K562 (cell line): ENCODE measurements around the gene SLC30A7. TPM values are rescaled to one million over a fixed set of nuclear protein-coding genes. Genes with fewer than 3 reads are reported as not detected.

Source experiments
- ATAC-seq: fragments of 200-7000 bp; cut with Tn5 transposase; 3 replicates; pipeline ENCODE4 v1.9.1; 2020; ENCODE audit warnings: moderate library complexity
- BruUV-seq: library from RNA; stranded (reverse); fragments of 400-500 nt; replicated peaks from 2 replicates; lab custom pipeline; 2021; lab: Mats Ljungman, UMichigan
- CTCF ChIA-PET: fragments of 300-600 bp; formaldehyde crosslinking; extraction: SDS; loops from one replicate; lab custom pipeline; 2021; ENCODE audit warnings: low intra/inter-chr PET ratio; lab: Yijun Ruan, JAX
- POLR2A ChIA-PET: fragments of 300-600, 350-650 bp; sonication (Branson Sonifier 250); formaldehyde crosslinking; extraction: SDS; loops from one replicate; lab custom pipeline; 2021; ENCODE audit warnings: antibody characterized with exemption, inconsistent platforms; lab: Yijun Ruan, JAX
- DNase-seq, 4 experiments: peaks; one replicate each; pipeline versions ENCODE4 v3.0.0 to v3.0.0-alpha.2; 2011 to 2018; ENCODE audit warnings: low spot score in 3 of 4, mixed read lengths in 3 of 4; ENCODE audit errors: extremely low read depth in 1 of 4
- FAIRE-seq: peaks from 2 replicates; lab custom pipeline; 2011; peaks lifted over from hg19 to GRCh38; lab: Jason Lieb, UNC
- H2AFZ ChIP-seq: 2 replicates; pipeline ENCODE4 v1.6.0; 2011; ENCODE audit warnings: low read depth, low read length, control low read depth, inconsistent platforms
- H3K27ac ChIP-seq: fragments of 200-600 bp; 3 replicates; pipeline ENCODE4 v1.8.0; 2011; ENCODE audit warnings: low read depth, mild to moderate bottlenecking, control low read depth, inconsistent platforms, low read length, moderate library complexity, mixed read lengths; ENCODE audit errors: extremely low read depth
- H3K27me3 ChIP-seq, 2 experiments: fragments of 300-600 bp in 1 of 2; 2 replicates in 1 of 2; 3 replicates in 1 of 2; pipeline versions ENCODE4 v1.6.0 to v1.8.0; 2011; ENCODE audit warnings: inconsistent platforms in 2 of 2, low read length in 2 of 2, mild to moderate bottlenecking in 1 of 2, mixed read lengths in 1 of 2, moderate library complexity in 1 of 2; ENCODE audit not compliant: control insufficient read depth in 2 of 2, insufficient read depth in 2 of 2
- H3K36me3 ChIP-seq: fragments of 300-600 bp; 3 replicates; pipeline ENCODE4 v1.8.0; 2011; ENCODE audit warnings: mild to moderate bottlenecking, low read length, inconsistent platforms; ENCODE audit not compliant: control insufficient read depth, insufficient read depth
- H3K4me1 ChIP-seq, 2 experiments: fragments of 200-600 bp in 1 of 2; replicated peaks in 1 of 2; 2 replicates in 1 of 2; 3 replicates in 1 of 2; pipeline versions ENCODE4 v1.5.1 to v1.8.0; 2011; ENCODE audit warnings: inconsistent platforms in 2 of 2, low read length in 2 of 2, mild to moderate bottlenecking in 1 of 2, mixed read lengths in 1 of 2, moderate library complexity in 1 of 2; ENCODE audit not compliant: control insufficient read depth in 2 of 2, insufficient read depth in 2 of 2
- H3K4me2 ChIP-seq: 2 replicates; pipeline ENCODE4 v1.6.1; 2011; ENCODE audit warnings: low read length, control low read depth, inconsistent platforms, mixed read lengths; ENCODE audit not compliant: insufficient read depth
- H3K4me3 ChIP-seq: fragments of 200-600 bp; sonication (generic), shearing (Covaris generic); 2 replicates; pipeline ENCODE4 v1.5.1; 2016; ENCODE audit warnings: control low read depth, inconsistent platforms
- H3K79me2 ChIP-seq: fragments of 200-600 bp; 3 replicates; pipeline ENCODE4 v1.8.0; 2011; ENCODE audit warnings: low read length, inconsistent platforms; ENCODE audit not compliant: control insufficient read depth, insufficient read depth
- H3K9ac ChIP-seq, 2 experiments: 2 replicates each; pipeline versions ENCODE4 v1.6.0 to v1.6.1; 2011; ENCODE audit warnings: low read depth in 2 of 2, low read length in 2 of 2, control low read depth in 1 of 2, inconsistent platforms in 1 of 2, mild to moderate bottlenecking in 1 of 2, mixed read lengths in 1 of 2; ENCODE audit not compliant: insufficient read depth in 1 of 2
- H3K9me1 ChIP-seq: one replicate; pipeline ENCODE4 v1.6.0; 2011; ENCODE audit warnings: inconsistent platforms, mild to moderate bottlenecking, low read length, moderate library complexity; ENCODE audit not compliant: control insufficient read depth, insufficient read depth
- H3K9me3 ChIP-seq: replicated peaks from 2 replicates; pipeline ENCODE4 v1.5.1; 2011; ENCODE audit warnings: low read depth, low read length, inconsistent platforms; ENCODE audit not compliant: control insufficient read depth, insufficient read depth
- H4K20me1 ChIP-seq: replicated peaks from 2 replicates; pipeline ENCODE4 v1.6.1; 2011; ENCODE audit warnings: low read length, inconsistent platforms, mixed read lengths; ENCODE audit not compliant: control insufficient read depth, insufficient read depth
- KHSRP ChIP-seq: fragments of 450-650 bp; IDR thresholded peaks from 2 replicates; pipeline ENCODE4 v1.6.1; 2017
- NR2C2 ChIP-seq, 2 experiments: fragments of 200-800 bp in 1 of 2; sonication (Bioruptor generic) in 1 of 2; sonication (generic) in 1 of 2; formaldehyde crosslinking in 1 of 2; IDR thresholded peaks; 2 replicates each; pipeline versions ENCODE4 v1.6.1 to v1.8.0; 2016 to 2022; ENCODE audit warnings: mild to moderate bottlenecking in 1 of 2, missing compliant biosample characterization in 1 of 2, missing genetic modification characterization in 1 of 2, missing genetic modification reagents in 1 of 2
- PHB ChIP-seq: fragments of 250-450 bp; sonication (Bioruptor Pico); IDR thresholded peaks from 2 replicates; pipeline ENCODE4 v1.5.0; 2021
- RBM22 ChIP-seq: fragments of 200-400 bp; formaldehyde crosslinking; IDR thresholded peaks from 2 replicates; pipeline ENCODE4 v1.6.1; 2018; ENCODE audit warnings: low read length, low read depth; ENCODE audit not compliant: poor library complexity, severe bottlenecking
- TCFL5 ChIP-seq: fragments of 250-450 bp; sonication (Bioruptor Pico); conservative IDR thresholded peaks from 2 replicates; pipeline ENCODE4 v1.6.1; 2021; ENCODE audit warnings: mild to moderate bottlenecking, moderate library complexity, matching md5 sums
- ZFP30 ChIP-seq: fragments of 250-450 bp; sonication (Bioruptor Pico); IDR thresholded peaks from 2 replicates; pipeline ENCODE4 v1.8.0; 2022; ENCODE audit warnings: moderate library complexity, mild to moderate bottlenecking, inconsistent platforms, borderline replicate concordance
- ZNF239 ChIP-seq: fragments of 250-450 bp; sonication (Bioruptor Pico); IDR thresholded peaks from 2 replicates; pipeline ENCODE4 v1.4.0; 2020; ENCODE audit warnings: mild to moderate bottlenecking
- WGBS: fragments of 100-300 bp; shearing (Covaris generic); methylation state at CpG from one replicate; pipeline ENCODE4 v1.1.6; 2016; ENCODE audit warnings: low coverage, mixed read lengths; ENCODE audit not compliant: insufficient coverage; ENCODE audit errors: missing lambda C conversion rate; 5-methylcytosine and 5-hydroxymethylcytosine counted together
- in situ Hi-C: fragments of 300-500 bp; cut with MboI; formaldehyde crosslinking; loops from 4 replicates; pipeline ENCODE4 v1.15.0; 2018; ENCODE audit warnings: inconsistent platforms, mixed read lengths
- intact Hi-C: fragments of 100-400 bp; cut with micrococcal nuclease; formaldehyde crosslinking; loops from 2 replicates; pipeline ENCODE4 v1.14.2; 2022
- polyA plus RNA-seq, 8 experiments: library from polyadenylated mRNA; depleted of rRNA in 4 of 8; stranded (reverse) in 5 of 8; unstranded in 3 of 8; fragments of >200 nt; fragmentation: Nextera tagmentation in 2 of 8; fragmentation: Illumina TruSeq in 1 of 8; extraction: Ambion mirVana in 2 of 8; extraction: Trizol in 1 of 8; gene quantifications; 2 replicates each; pipeline versions ENCODE4 v1.2.1 to v1.2.3, GENCODE V29; 2011 to 2014; ENCODE audit warnings: inconsistent platforms in 1 of 8, missing spikeins in 1 of 8
- total RNA-seq, 7 experiments: library from RNA; depleted of rRNA in 6 of 7; stranded (reverse); fragments of >200 nt in 6 of 7; fragmentation: Illumina TruSeq in 2 of 7; extraction: Trizol in 2 of 7; gene quantifications; 2 replicates each; pipeline versions ENCODE4 v1.2.1 to v1.2.3, GENCODE V29; 2011 to 2021; ENCODE audit warnings: low replicate concordance in 1 of 7
- TF ChIP-seq, protein P1 (sequence below): fragments of 250-450 bp; sonication (Bioruptor Pico); IDR thresholded peaks from 2 replicates; pipeline ENCODE4 v1.5.0; 2022; ENCODE audit warnings: mild to moderate bottlenecking

SLC30A7 gene
- total and polyA plus RNA-seq, 9 of the 15 experiments (the other 6 are each of a cell fraction or from before 2014, with no cell fraction given), result 3.5 to 17.1 (median 7.2) TPM

DNA sequence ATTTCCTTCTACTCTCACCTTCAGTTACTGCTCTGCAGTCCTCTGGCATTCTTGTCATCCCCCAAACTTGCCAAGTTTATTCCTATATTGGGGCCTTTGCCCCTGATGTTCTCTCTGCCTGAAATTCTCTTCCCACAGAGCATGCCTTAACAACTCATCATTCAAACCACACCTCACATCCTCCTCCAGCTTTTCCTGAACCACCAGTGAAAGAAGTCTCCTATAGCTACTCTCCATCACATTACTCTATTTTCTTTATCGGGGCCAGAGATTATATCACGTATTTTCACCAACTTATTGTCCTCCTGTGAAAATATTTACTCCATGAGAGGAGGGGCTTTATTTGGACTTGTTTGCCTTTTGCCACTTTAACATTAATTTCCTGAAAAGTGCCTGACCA lies 33.3 kb upstream of the SLC30A7 start:
- Histone ChIP-seq H3K4me2 (no peak overlapping the region), H3K4me3 (no peak overlapping the region), H3K9me3 (no peaks in the 10 kb centered on the region), H4K20me1 (no peaks in the 10 kb centered on the region), H3K79me2 (no peaks in the 10 kb centered on the region), H3K9me1 (no peaks in the 10 kb centered on the region), H3K27me3 (no peaks in the 10 kb centered on the region), H3K27ac (no peak overlapping the region), H3K9ac (no peak overlapping the region), H3K4me1 (no peaks in the 10 kb centered on the region), H2AFZ (no peak overlapping the region), H3K36me3 (no peaks in the 10 kb centered on the region)
- ATAC-seq (no peak), DNase-seq (no peak), FAIRE-seq (no peak)
- 14% methylated on average over 2 of the region's 2 CpGs for WGBS
- BruUV-seq, result no TSS peak
- intact Hi-C loops (no loop called here), in situ Hi-C loops (loop anchor here (10.0 to 25.0 kb wide), 3 partner anchors 108 to 1058 kb away; no protein-coding TSS in a partner anchor)
- TF ChIP-seq, protein P1, sequence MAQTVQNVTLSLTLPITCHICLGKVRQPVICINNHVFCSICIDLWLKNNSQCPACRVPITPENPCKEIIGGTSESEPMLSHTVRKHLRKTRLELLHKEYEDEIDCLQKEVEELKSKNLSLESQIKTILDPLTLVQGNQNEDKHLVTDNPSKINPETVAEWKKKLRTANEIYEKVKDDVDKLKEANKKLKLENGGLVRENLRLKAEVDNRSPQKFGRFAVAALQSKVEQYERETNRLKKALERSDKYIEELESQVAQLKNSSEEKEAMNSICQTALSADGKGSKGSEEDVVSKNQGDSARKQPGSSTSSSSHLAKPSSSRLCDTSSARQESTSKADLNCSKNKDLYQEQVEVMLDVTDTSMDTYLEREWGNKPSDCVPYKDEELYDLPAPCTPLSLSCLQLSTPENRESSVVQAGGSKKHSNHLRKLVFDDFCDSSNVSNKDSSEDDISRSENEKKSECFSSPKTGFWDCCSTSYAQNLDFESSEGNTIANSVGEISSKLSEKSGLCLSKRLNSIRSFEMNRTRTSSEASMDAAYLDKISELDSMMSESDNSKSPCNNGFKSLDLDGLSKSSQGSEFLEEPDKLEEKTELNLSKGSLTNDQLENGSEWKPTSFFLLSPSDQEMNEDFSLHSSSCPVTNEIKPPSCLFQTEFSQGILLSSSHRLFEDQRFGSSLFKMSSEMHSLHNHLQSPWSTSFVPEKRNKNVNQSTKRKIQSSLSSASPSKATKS, result no peak
- TF ChIP-seq KHSRP (no peak), NR2C2 (CRISPR knock-in tag; IDR thresholded peaks at IDR 0.05) (no peak), NR2C2 (tag; IDR thresholded peaks at IDR 0.05) (no peak), ZFP30 (no peak), RBM22 (no peak), TCFL5 (no peak), PHB (CRISPR knock-in tag) (no peak), ZNF239 (CRISPR knock-in tag) (no peak)
- CTCF ChIA-PET, result no interaction called here
- POLR2A ChIA-PET, result interaction anchor here (0.7 kb wide), 1 partner anchor 128 kb away, joined by 3 read pairs; no protein-coding TSS in a partner anchor
